H9 (cell line): ENCODE results near the gene ATP11C. TPM values are rescaled to one million over a fixed set of nuclear protein-coding genes. Genes with fewer than 3 reads are reported as not detected.

ENCODE experiments used
- DNase-seq: peaks from one replicate; pipeline ENCODE4 v3.0.0-alpha.2; 2017
- H2AFZ ChIP-seq: one replicate; pipeline ENCODE4 v1.6.1; 2013; ENCODE audit warnings: mild to moderate bottlenecking, low read length, control low read depth, moderate library complexity
- H2AK5ac ChIP-seq: 2 replicates; pipeline ENCODE4 v1.6.1; 2013; ENCODE audit warnings: low read length, control low read depth, mixed read lengths; ENCODE audit not compliant: insufficient read length
- H2BK120ac ChIP-seq: one replicate; pipeline ENCODE4 v1.6.1; 2013; ENCODE audit warnings: low read depth, mild to moderate bottlenecking, low read length, control low read depth, inconsistent platforms; ENCODE audit not compliant: poor library complexity, severe bottlenecking
- H2BK12ac ChIP-seq: 2 replicates; pipeline ENCODE4 v1.6.1; 2013; ENCODE audit warnings: low read length, control low read depth, mixed read lengths, low read depth; ENCODE audit not compliant: insufficient read length
- H2BK15ac ChIP-seq: 2 replicates; pipeline ENCODE4 v1.6.1; 2013; ENCODE audit warnings: low read depth, low read length, control low read depth
- H2BK20ac ChIP-seq: one replicate; pipeline ENCODE4 v1.6.1; 2013; ENCODE audit warnings: low read depth, mild to moderate bottlenecking, low read length, control low read depth, inconsistent platforms; ENCODE audit not compliant: poor library complexity, severe bottlenecking
- H2BK5ac ChIP-seq: 2 replicates; pipeline ENCODE4 v1.6.1; 2013; ENCODE audit warnings: low read length, control low read depth, mixed read lengths; ENCODE audit not compliant: insufficient read length
- H3K14ac ChIP-seq: 2 replicates; pipeline ENCODE4 v1.6.1; 2013; ENCODE audit warnings: low read length, control low read depth; ENCODE audit not compliant: insufficient read depth
- H3K18ac ChIP-seq: 2 replicates; pipeline ENCODE4 v1.6.1; 2013; ENCODE audit warnings: low read depth, mild to moderate bottlenecking, mixed read lengths, low read length, control low read depth; ENCODE audit not compliant: insufficient read length
- H3K23ac ChIP-seq: 2 replicates; pipeline ENCODE4 v1.6.1; 2013; ENCODE audit warnings: low read length, control low read depth, mixed read lengths, low read depth; ENCODE audit not compliant: insufficient read length
- H3K23me2 ChIP-seq: 2 replicates; pipeline ENCODE4 v1.6.1; 2013; ENCODE audit warnings: low read depth, mild to moderate bottlenecking, mixed read lengths, low read length, control low read depth; ENCODE audit not compliant: insufficient read length, poor library complexity, severe bottlenecking
- H3K27ac ChIP-seq: 2 replicates; pipeline ENCODE4 v1.5.1; 2013; ENCODE audit warnings: low read length, control low read depth, mixed read lengths, low read depth; ENCODE audit not compliant: insufficient read length
- H3K27me3 ChIP-seq: 2 replicates; pipeline ENCODE4 v1.6.1; 2013; ENCODE audit warnings: low read length, control low read depth, inconsistent platforms; ENCODE audit not compliant: insufficient read depth
- H3K4ac ChIP-seq: 2 replicates; pipeline ENCODE4 v1.6.1; 2013; ENCODE audit warnings: low read depth, mild to moderate bottlenecking, control low read depth, inconsistent platforms, low read length, moderate library complexity
- H3K4me1 ChIP-seq: 2 replicates; pipeline ENCODE4 v1.6.1; 2013; ENCODE audit warnings: low read length, control low read depth, inconsistent platforms; ENCODE audit not compliant: insufficient read depth
- H3K4me2 ChIP-seq: 2 replicates; pipeline ENCODE4 v1.6.1; 2013; ENCODE audit warnings: low read length, control low read depth, mixed read lengths; ENCODE audit not compliant: insufficient read length, insufficient read depth
- H3K56ac ChIP-seq: 2 replicates; pipeline ENCODE4 v1.6.1; 2013; ENCODE audit warnings: low read depth, mild to moderate bottlenecking, mixed read lengths, low read length, control low read depth; ENCODE audit not compliant: insufficient read length
- H3K79me1 ChIP-seq: 2 replicates; pipeline ENCODE4 v1.6.1; 2013; ENCODE audit warnings: low read depth, mild to moderate bottlenecking, moderate library complexity, low read length, control low read depth, inconsistent platforms; ENCODE audit not compliant: insufficient read depth, poor library complexity, severe bottlenecking
- H3K79me2 ChIP-seq: 2 replicates; pipeline ENCODE4 v1.6.1; 2013; ENCODE audit warnings: low read length, control low read depth, inconsistent platforms; ENCODE audit not compliant: insufficient read depth
- H3K9ac ChIP-seq: 2 replicates; pipeline ENCODE4 v1.6.1; 2013; ENCODE audit warnings: low read length, control low read depth, mixed read lengths; ENCODE audit not compliant: insufficient read length; ENCODE audit errors: extremely low read depth
- H3K9me3 ChIP-seq: one replicate; pipeline ENCODE4 v1.6.1; 2013; ENCODE audit warnings: low read depth, low read length, inconsistent platforms; ENCODE audit not compliant: control insufficient read depth
- H3T11ph ChIP-seq: one replicate; pipeline ENCODE4 v1.6.1; 2013; ENCODE audit warnings: mild to moderate bottlenecking, low read length, control low read depth, inconsistent platforms
- H4K20me1 ChIP-seq: one replicate; pipeline ENCODE4 v1.6.1; 2013; ENCODE audit not compliant: control insufficient read depth, insufficient read length, insufficient read depth
- H4K5ac ChIP-seq: 2 replicates; pipeline ENCODE4 v1.6.1; 2013; ENCODE audit warnings: low read depth, mild to moderate bottlenecking, mixed read lengths, low read length, control low read depth; ENCODE audit not compliant: insufficient read length
- H4K8ac ChIP-seq: replicated peaks from 2 replicates; pipeline ENCODE4 v1.6.1; 2013; ENCODE audit warnings: low read length, control low read depth, mixed read lengths, low read depth; ENCODE audit not compliant: insufficient read length
- H4K91ac ChIP-seq: 2 replicates; pipeline ENCODE4 v1.6.1; 2013; ENCODE audit warnings: low read depth, mild to moderate bottlenecking, moderate library complexity, mixed read lengths, low read length, control low read depth; ENCODE audit not compliant: insufficient read length
- H3K27ac Mint-ChIP-seq, 3 experiments: 2 replicates in 2 of 3; 3 replicates in 1 of 3; pipeline ENCODE4 v1.8.0; 2020 to 2021; ENCODE audit warnings: mixed read lengths in 3 of 3, mild to moderate bottlenecking in 1 of 3, moderate library complexity in 1 of 3
- H3K27me3 Mint-ChIP-seq: 2 replicates; pipeline ENCODE4 v1.8.0; 2021; ENCODE audit warnings: low read depth, mild to moderate bottlenecking, moderate library complexity, mixed read lengths
- H3K36me3 Mint-ChIP-seq, 3 experiments: 2 replicates in 2 of 3; 3 replicates in 1 of 3; pipeline ENCODE4 v1.8.0; 2020 to 2021; ENCODE audit warnings: low read depth in 3 of 3, mixed read lengths in 3 of 3; ENCODE audit not compliant: insufficient read depth in 1 of 3
- H3K4me1 Mint-ChIP-seq, 2 experiments: 2 replicates each; pipeline ENCODE4 v1.8.0; 2020; ENCODE audit warnings: mixed read lengths in 2 of 2
- H3K4me3 Mint-ChIP-seq, 2 experiments: 2 replicates in 1 of 2; 3 replicates in 1 of 2; pipeline ENCODE4 v1.8.0; 2020 to 2021; ENCODE audit warnings: mild to moderate bottlenecking in 2 of 2, mixed read lengths in 2 of 2, moderate library complexity in 1 of 2
- H3K9me3 Mint-ChIP-seq, 2 experiments: 2 replicates in 1 of 2; 3 replicates in 1 of 2; pipeline ENCODE4 v1.8.0; 2020; ENCODE audit warnings: mild to moderate bottlenecking in 2 of 2, mixed read lengths in 2 of 2, moderate library complexity in 1 of 2
- WGBS: extraction: QIAGEN DNeasy Blood & Tissue Kit; methylation state at CpG from one replicate; pipeline ENCODE4 v1.1.7; 2013; ENCODE audit warnings: missing lambda C conversion rate, low lambda C conversion rate, mixed read lengths; ENCODE audit not compliant: insufficient read length; ENCODE audit errors: extremely low coverage; 5-methylcytosine and 5-hydroxymethylcytosine counted together
- total RNA-seq: library from RNA; stranded (reverse); gene quantifications from 2 replicates; pipeline ENCODE4 v1.2.1, GENCODE V29; 2021
- TF ChIP-seq, protein P1 (sequence below): fragments of 200-600 bp; sonication (generic); conservative IDR thresholded peaks from 3 replicates; pipeline ENCODE4 v1.8.0; 2021; ENCODE audit warnings: antibody characterized with exemption, mild to moderate bottlenecking

Gene ATP11C
- total RNA-seq, 1 experiment from 2014 or later: 28.4 TPM

DNA sequence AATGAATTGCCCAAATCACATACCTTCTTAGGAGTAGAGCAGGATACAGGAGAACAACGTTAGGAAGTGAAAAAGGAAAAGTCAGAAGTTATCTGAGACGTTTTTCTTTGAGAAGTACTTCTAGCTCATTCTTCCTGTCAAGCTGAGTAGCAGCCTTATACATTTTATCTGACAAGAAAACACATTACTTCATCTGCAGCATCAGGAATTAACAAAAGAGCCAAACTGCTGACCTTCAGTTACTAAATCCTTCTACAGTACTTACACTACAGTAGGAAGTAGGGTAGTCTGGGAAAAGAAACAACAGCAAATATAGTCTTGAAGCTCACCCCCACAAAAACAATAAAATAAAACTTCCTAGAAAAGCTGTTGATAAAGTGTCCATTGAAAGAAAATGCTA lies 57.0 kb downstream of the ATP11C start:
- Histone ChIP-seq H4K91ac (no peak overlapping the region), H3K56ac (no peak overlapping the region), H3K27ac (no peak overlapping the region), H4K5ac (no peak overlapping the region), H4K8ac (no peak overlapping the region), H2BK15ac (no peak overlapping the region), H2BK12ac (no peak overlapping the region), H3K14ac (no peak overlapping the region), H3K23ac (no peak overlapping the region), H3K4ac (no peak overlapping the region), H3K18ac (no peak overlapping the region), H2BK20ac (no peak overlapping the region), H3K9ac (no peak overlapping the region), H3T11ph (no peak overlapping the region), H3K23me2 (no peaks in the 10 kb centered on the region), H2BK5ac (no peak overlapping the region), H2BK120ac (no peak overlapping the region), H3K9me3 (no peaks in the 10 kb centered on the region), H3K27me3 (no peaks in the 10 kb centered on the region), H4K20me1 (no peaks in the 10 kb centered on the region), H3K79me2 (no peaks in the 10 kb centered on the region; the same call in 1 of the 2 replicates), H3K4me2 (no peak overlapping the region), H2AK5ac (no peak overlapping the region), H3K4me1 (no peaks in the 10 kb centered on the region; the same call in 1 of the 2 replicates), H3K79me1 (no peaks in the 10 kb centered on the region), H2AFZ (no peak overlapping the region)
- Mint-ChIP-seq H3K4me1 (peaks cover 3 to 16% of the 10 kb centered on the region in 2 experiments), H3K27me3 (no peaks in the 10 kb centered on the region), H3K36me3 (peaks cover 0 to 9% (median 0%) of the 10 kb centered on the region in 3 experiments; a peak in 3 of 7 replicates), H3K9me3 (peaks cover 0 to 29% of the 10 kb centered on the region in 2 experiments; a peak in 2 of 5 replicates), H3K27ac (no peak overlapping the region), H3K4me3 (no peak overlapping the region)
- TF ChIP-seq, protein P1, sequence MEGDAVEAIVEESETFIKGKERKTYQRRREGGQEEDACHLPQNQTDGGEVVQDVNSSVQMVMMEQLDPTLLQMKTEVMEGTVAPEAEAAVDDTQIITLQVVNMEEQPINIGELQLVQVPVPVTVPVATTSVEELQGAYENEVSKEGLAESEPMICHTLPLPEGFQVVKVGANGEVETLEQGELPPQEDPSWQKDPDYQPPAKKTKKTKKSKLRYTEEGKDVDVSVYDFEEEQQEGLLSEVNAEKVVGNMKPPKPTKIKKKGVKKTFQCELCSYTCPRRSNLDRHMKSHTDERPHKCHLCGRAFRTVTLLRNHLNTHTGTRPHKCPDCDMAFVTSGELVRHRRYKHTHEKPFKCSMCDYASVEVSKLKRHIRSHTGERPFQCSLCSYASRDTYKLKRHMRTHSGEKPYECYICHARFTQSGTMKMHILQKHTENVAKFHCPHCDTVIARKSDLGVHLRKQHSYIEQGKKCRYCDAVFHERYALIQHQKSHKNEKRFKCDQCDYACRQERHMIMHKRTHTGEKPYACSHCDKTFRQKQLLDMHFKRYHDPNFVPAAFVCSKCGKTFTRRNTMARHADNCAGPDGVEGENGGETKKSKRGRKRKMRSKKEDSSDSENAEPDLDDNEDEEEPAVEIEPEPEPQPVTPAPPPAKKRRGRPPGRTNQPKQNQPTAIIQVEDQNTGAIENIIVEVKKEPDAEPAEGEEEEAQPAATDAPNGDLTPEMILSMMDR: no peak
- no peak for DNase-seq
- no CpG with 5 or more reads among the region's 2 CpGs for WGBS
